ENCODE measurements around the gene BRINP3.
A peak's percentile ranks its signal among the peaks of the same experiment; 100 is the strongest.
"Not testable (repeated sequence)": the region's sequence is repeated elsewhere in the genome, so short reads cannot be mapped to it uniquely, and the experiment has no call there.

Gene BRINP3

GRCh38 chr1:190477762-190478148 lies at the start of gene BRINP3:
Gene BRINP3, minus strand, starts transcription at chr1:190477864.
- no peak for DNase-seq

GRCh38 chr1:190511554-190511953 lies 33.9 kb upstream of the BRINP3 start:
- no peak for DNase-seq

- DNase-seq = no peak
Observed at GRCh38 chr1:190507357-190507756, 29.7 kb upstream of the BRINP3 start.

GRCh38 chr1:190504539-190504938 lies 26.9 kb upstream of the BRINP3 start:
- not testable (repeated sequence) for DNase-seq

- DNase-seq = no peak
Observed at GRCh38 chr1:190497565-190497964, 19.9 kb upstream of the BRINP3 start.

GRCh38 chr1:190494451-190494850 lies 16.8 kb upstream of the BRINP3 start:
- no peak for DNase-seq

- DNase-seq = no peak
Observed at GRCh38 chr1:190491404-190491803, 13.7 kb upstream of the BRINP3 start.

- no peak for DNase-seq
Observed at GRCh38 chr1:190484045-190484444, 6.4 kb upstream of the BRINP3 start.

- DNase-seq = no peak
Observed at GRCh38 chr1:190480231-190480630, 2.6 kb upstream of the BRINP3 start.

GRCh38 chr1:190479516-190479915 lies 1.9 kb upstream of the BRINP3 start:
- DNase-seq = peak; percentile 4

GRCh38 chr1:190479050-190479397 lies 1.4 kb upstream of the BRINP3 start:
- DNase-seq = peak; percentile 29

- peak; percentile 38 for DNase-seq
Observed at GRCh38 chr1:190478149-190479049, 735 bp upstream of the BRINP3 start.

- no peak for DNase-seq
Observed at GRCh38 chr1:190476806-190477205, 858 bp downstream of the BRINP3 start.

- DNase-seq = no peak
Observed at GRCh38 chr1:190476321-190476720, 1.3 kb downstream of the BRINP3 start.

GRCh38 chr1:190475421-190476141 lies 2.1 kb downstream of the BRINP3 start:
- DNase-seq = no peak

- DNase-seq = no peak
Observed at GRCh38 chr1:190474650-190475211, 2.9 kb downstream of the BRINP3 start.

GRCh38 chr1:190474010-190474409 lies 3.7 kb downstream of the BRINP3 start:
- DNase-seq = no peak

- DNase-seq = no peak
Observed at GRCh38 chr1:190472494-190472893, 5.2 kb downstream of the BRINP3 start.

GRCh38 chr1:190472042-190472441 lies 5.6 kb downstream of the BRINP3 start:
- DNase-seq = no peak

GRCh38 chr1:190464690-190465089 lies 13.0 kb downstream of the BRINP3 start:
- DNase-seq = no peak

GRCh38 chr1:190456129-190456528 lies 21.5 kb downstream of the BRINP3 start:
- no peak for DNase-seq

- DNase-seq = no peak
Observed at GRCh38 chr1:190455631-190456030, 22.0 kb downstream of the BRINP3 start.

- DNase-seq = no peak
Observed at GRCh38 chr1:190453550-190453949, 24.1 kb downstream of the BRINP3 start.

GRCh38 chr1:190452272-190452848 lies 25.3 kb downstream of the BRINP3 start:
- DNase-seq = peak; percentile 27

Data from NCI-H748 treated with DMSO at 0.1 percent for 48 hours (cell line).